GM21528 (cell line): Measurements from ENCODE around the gene SETD4.
"Not testable (repeated sequence)": the region's sequence is repeated elsewhere in the genome, so short reads cannot be mapped to it uniquely, and the experiment has no call there.

Source experiments
- ATAC-seq: cut with Tn5 transposase; IDR thresholded peaks from one replicate; pipeline ENCODE4 v1.9.1; 2021; ENCODE audit warnings: mild to moderate bottlenecking, moderate library complexity; ENCODE audit not compliant: unreplicated experiment, low FRiP score

The SETD4 gene

GRCh38 chr21:36079671-36080070 is 19.3 kb upstream of the SETD4 start:
- ATAC-seq, result no peak

- no peak for ATAC-seq
Measured at GRCh38 chr21:36079010-36079649, 18.8 kb upstream of the SETD4 start.

- ATAC-seq, result no peak
Measured at GRCh38 chr21:36077758-36078157, 17.4 kb upstream of the SETD4 start.

GRCh38 chr21:36076878-36077655 is 16.7 kb upstream of the SETD4 start:
- no peak for ATAC-seq

- ATAC-seq, result no peak
Measured at GRCh38 chr21:36075953-36076352, 15.6 kb upstream of the SETD4 start.

GRCh38 chr21:36075171-36075570 is 14.8 kb upstream of the SETD4 start:
- ATAC-seq, result no peak

GRCh38 chr21:36073911-36074310 is 13.6 kb upstream of the SETD4 start:
- not testable (repeated sequence) for ATAC-seq

GRCh38 chr21:36073181-36073580 is 12.9 kb upstream of the SETD4 start:
- ATAC-seq, result no peak

- ATAC-seq, result no peak
Measured at GRCh38 chr21:36072453-36073162, 12.3 kb upstream of the SETD4 start.

- ATAC-seq, result no peak
Measured at GRCh38 chr21:36070999-36071398, 10.7 kb upstream of the SETD4 start.

GRCh38 chr21:36069713-36070583 is 9.6 kb upstream of the SETD4 start, which contains the start of gene CBR1:
Gene CBR1 (plus strand): TSS chr21:36070024. CDS start chr21:36070116, 92 bp downstream.
- peak; percentile 92 for ATAC-seq

GRCh38 chr21:36068748-36069398 is 8.5 kb upstream of the SETD4 start:
- ATAC-seq, result no peak

GRCh38 chr21:36065497-36066036 is 5.2 kb upstream of the SETD4 start:
- ATAC-seq, result no peak

- no peak for ATAC-seq
Measured at GRCh38 chr21:36064085-36064460, 3.7 kb upstream of the SETD4 start.

- ATAC-seq, result no peak
Measured at GRCh38 chr21:36063375-36064084, 3.2 kb upstream of the SETD4 start.

- no peak for ATAC-seq
Measured at GRCh38 chr21:36061445-36061844, 1.1 kb upstream of the SETD4 start.

GRCh38 chr21:36059823-36060158 is 535 bp downstream of the SETD4 start:
- peak; percentile 46 for ATAC-seq

GRCh38 chr21:36055551-36055950 is 4.8 kb downstream of the SETD4 start:
- no peak for ATAC-seq

GRCh38 chr21:36053715-36054062 is 6.6 kb downstream of the SETD4 start:
- no peak for ATAC-seq
